Superior temporal gyrus (tissue), 1 donor: ENCODE data around the gene PPIP5K1.
"Not testable (repeated sequence)": the region's sequence is repeated elsewhere in the genome, so short reads cannot be mapped to it uniquely, and the experiment has no call there.

ENCODE experiments used
- DNase-seq: peaks from one replicate; pipeline ENCODE4 v3.0.0-alpha.2; 2016; ENCODE audit errors: extremely low spot score

The PPIP5K1 gene

GRCh38 chr15:43589778-43590466 lies at the start of gene PPIP5K1:
TSS of gene PPIP5K1 (minus strand) at chr15:43590208. CDS start at chr15:43584504, 5,704 bp downstream.
- not testable (repeated sequence) for DNase-seq

- not testable (repeated sequence) for DNase-seq
Observed at GRCh38 chr15:43638464-43639204, 48.6 kb upstream of the PPIP5K1 start.

GRCh38 chr15:43626937-43627336 lies 36.9 kb upstream of the PPIP5K1 start:
- DNase-seq: not testable (repeated sequence)

- no peak for DNase-seq
Observed at GRCh38 chr15:43625106-43625505, 35.1 kb upstream of the PPIP5K1 start.

- DNase-seq: not testable (repeated sequence)
Observed at GRCh38 chr15:43622068-43622799, 32.2 kb upstream of the PPIP5K1 start.

GRCh38 chr15:43618700-43619099 lies 28.7 kb upstream of the PPIP5K1 start, which contains the start of gene STRC:
TSS of gene STRC (minus strand) at chr15:43618800. CDS start at chr15:43618722, 78 bp downstream.
- not testable (repeated sequence) for DNase-seq

GRCh38 chr15:43617750-43618149 lies 27.7 kb upstream of the PPIP5K1 start:
- DNase-seq: not testable (repeated sequence)

- DNase-seq: not testable (repeated sequence)
Observed at GRCh38 chr15:43602233-43602632, 12.2 kb upstream of the PPIP5K1 start.

GRCh38 chr15:43600200-43600599 lies 10.2 kb upstream of the PPIP5K1 start:
- DNase-seq: not testable (repeated sequence)

- not testable (repeated sequence) for DNase-seq
Observed at GRCh38 chr15:43599131-43599530, 9.1 kb upstream of the PPIP5K1 start.

- DNase-seq: not testable (repeated sequence)
Observed at GRCh38 chr15:43593328-43594190, 3.6 kb upstream of the PPIP5K1 start, which contains the start of gene CKMT1B. TSS of gene CKMT1B (plus strand) at chr15:43594027. CDS start at chr15:43594219, 192 bp downstream.

GRCh38 chr15:43592841-43593240 lies 2.8 kb upstream of the PPIP5K1 start:
- not testable (repeated sequence) for DNase-seq

- DNase-seq: not testable (repeated sequence)
Observed at GRCh38 chr15:43574607-43575006, 15.4 kb downstream of the PPIP5K1 start.

- DNase-seq: not testable (repeated sequence)
Observed at GRCh38 chr15:43566615-43567014, 23.4 kb downstream of the PPIP5K1 start.

- not testable (repeated sequence) for DNase-seq
Observed at GRCh38 chr15:43563793-43564192, 26.2 kb downstream of the PPIP5K1 start.

- not testable (repeated sequence) for DNase-seq
Observed at GRCh38 chr15:43562753-43563152, 27.3 kb downstream of the PPIP5K1 start.

- no peak for DNase-seq
Observed at GRCh38 chr15:43552986-43553385, 37.0 kb downstream of the PPIP5K1 start.

- DNase-seq: no peak
Observed at GRCh38 chr15:43552256-43552655, 37.8 kb downstream of the PPIP5K1 start.

- no peak for DNase-seq
Observed at GRCh38 chr15:43550527-43551363, 39.3 kb downstream of the PPIP5K1 start.

GRCh38 chr15:43547539-43547938 lies 42.5 kb downstream of the PPIP5K1 start:
- DNase-seq: no peak
